ENCODE data around the gene QSOX2.

QSOX2 gene

GRCh38 chr9:136245219-136246150 lies at the start of gene QSOX2:
QSOX2 (minus strand) TSS chr9:136245812; CDS start chr9:136245803, 9 bp downstream.
- DNase-seq (ENCODE audit: low read depth), result peak; percentile 43
- no peak for TF ChIP-seq CTCF (IDR thresholded peaks at IDR 0.05; ENCODE audit: control insufficient read depth, extremely low read depth, insufficient read depth)

GRCh38 chr9:136295055-136295454 lies 49.4 kb upstream of the QSOX2 start:
- no peak overlapping the region for H3K4me3 ChIP-seq (ENCODE audit: low read depth, low read length)
- no peak for DNase-seq (ENCODE audit: low read depth)
- TF ChIP-seq CTCF (IDR thresholded peaks at IDR 0.05; ENCODE audit: control insufficient read depth, extremely low read depth, insufficient read depth), result no peak

More at GRCh38 chr9:136245219-136246150, at the start of gene QSOX2:
- peak within 1 kb of the TSS; percentile 99 for H3K4me3 ChIP-seq (ENCODE audit: low read depth, low read length)

GRCh38 chr9:136294437-136294836 lies 48.8 kb upstream of the QSOX2 start:
- H3K4me3 ChIP-seq (ENCODE audit: low read depth, low read length), result no peak overlapping the region
- TF ChIP-seq CTCF (IDR thresholded peaks at IDR 0.05; ENCODE audit: control insufficient read depth, extremely low read depth, insufficient read depth), result no peak
- no peak for DNase-seq (ENCODE audit: low read depth)

GRCh38 chr9:136293476-136294077 lies 48.0 kb upstream of the QSOX2 start:
- no peak for DNase-seq (ENCODE audit: low read depth)
- H3K4me3 ChIP-seq (ENCODE audit: low read depth, low read length), result no peak overlapping the region
- no peak; the same call in 1 of the 2 replicates for TF ChIP-seq CTCF (IDR thresholded peaks at IDR 0.05; ENCODE audit: control insufficient read depth, extremely low read depth, insufficient read depth)

- H3K4me3 ChIP-seq (ENCODE audit: low read depth, low read length), result no peak overlapping the region
- no peak for DNase-seq (ENCODE audit: low read depth)
- TF ChIP-seq CTCF (IDR thresholded peaks at IDR 0.05; ENCODE audit: control insufficient read depth, extremely low read depth, insufficient read depth), result no peak
These were observed 47.2 kb upstream of the QSOX2 start for GRCh38 chr9:136292591-136293448.

GRCh38 chr9:136292026-136292538 lies 46.5 kb upstream of the QSOX2 start:
- H3K4me3 ChIP-seq (ENCODE audit: low read depth, low read length), result no peak overlapping the region
- TF ChIP-seq CTCF (IDR thresholded peaks at IDR 0.05; ENCODE audit: control insufficient read depth, extremely low read depth, insufficient read depth), result no peak
- no peak for DNase-seq (ENCODE audit: low read depth)
